GM20431 (cell line): ENCODE measurements around the gene FBN3.
"Not testable (repeated sequence)": the region's sequence is repeated elsewhere in the genome, so short reads cannot be mapped to it uniquely, and the experiment has no call there.

ENCODE experiments used
- in situ Hi-C: fragments of 300-500 bp; cut with MseI, MboI; formaldehyde crosslinking; loops from one replicate; pipeline ENCODE4 v1.15.0; 2020; ENCODE audit warnings: low sequenced_read_pairs; ENCODE audit not compliant: unreplicated experiment

FBN3 gene

GRCh38 chr19:8033287-8034177, 115.9 kb downstream of the FBN3 start:
- in situ Hi-C loops: not testable (repeated sequence)

GRCh38 chr19:8030960-8031359, 118.4 kb downstream of the FBN3 start:
- in situ Hi-C loops: no loop called here

GRCh38 chr19:8028951-8029491, 120.4 kb downstream of the FBN3 start:
- in situ Hi-C loops: no loop called here

GRCh38 chr19:8025316-8025715, 124.1 kb downstream of the FBN3 start:
- in situ Hi-C loops: no loop called here

DNA sequence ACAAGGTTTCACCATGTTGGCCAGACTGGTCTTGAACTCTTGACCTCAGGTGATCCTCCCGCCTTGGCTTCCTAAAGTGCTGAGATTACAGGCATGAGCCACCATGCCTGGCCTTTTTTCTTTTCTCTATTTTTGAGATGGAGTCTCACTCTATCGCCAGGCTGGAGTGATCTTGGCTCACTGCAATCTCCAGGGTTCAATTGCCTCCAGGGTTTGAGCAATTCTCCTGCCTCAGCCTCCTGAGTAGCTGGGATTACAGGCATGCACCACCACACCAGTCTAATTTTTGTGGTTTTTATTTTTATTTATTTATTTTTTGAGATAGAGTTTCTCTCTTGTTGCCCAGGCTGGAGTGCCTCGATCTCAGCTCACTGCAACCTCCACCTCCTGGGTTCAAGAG, 125.1 kb downstream of the FBN3 start:
- in situ Hi-C loops: not testable (repeated sequence)

DNA sequence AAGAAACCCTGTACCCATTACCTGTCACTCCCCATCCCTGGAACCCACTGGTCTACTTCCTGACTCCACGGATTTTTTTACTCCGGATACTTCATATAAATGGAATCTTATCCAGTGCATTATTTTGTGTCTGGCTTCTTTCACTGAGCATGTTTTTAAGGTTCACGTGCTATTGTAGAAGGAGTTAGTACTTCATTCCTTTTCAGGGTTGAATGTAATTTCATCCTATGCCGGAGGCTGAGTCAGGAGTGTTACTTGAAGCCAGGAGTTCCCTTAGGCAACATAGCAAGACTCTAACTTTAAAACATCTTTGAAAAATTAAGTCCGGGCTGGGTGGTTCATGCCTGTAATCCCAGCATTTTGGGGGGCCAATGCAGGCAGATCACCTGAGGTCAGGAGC, 126.0 kb downstream of the FBN3 start:
- in situ Hi-C loops: no loop called here

- in situ Hi-C loops: no loop called here
These were observed 127.1 kb downstream of the FBN3 start for GRCh38 chr19:8022275-8022674.

DNA sequence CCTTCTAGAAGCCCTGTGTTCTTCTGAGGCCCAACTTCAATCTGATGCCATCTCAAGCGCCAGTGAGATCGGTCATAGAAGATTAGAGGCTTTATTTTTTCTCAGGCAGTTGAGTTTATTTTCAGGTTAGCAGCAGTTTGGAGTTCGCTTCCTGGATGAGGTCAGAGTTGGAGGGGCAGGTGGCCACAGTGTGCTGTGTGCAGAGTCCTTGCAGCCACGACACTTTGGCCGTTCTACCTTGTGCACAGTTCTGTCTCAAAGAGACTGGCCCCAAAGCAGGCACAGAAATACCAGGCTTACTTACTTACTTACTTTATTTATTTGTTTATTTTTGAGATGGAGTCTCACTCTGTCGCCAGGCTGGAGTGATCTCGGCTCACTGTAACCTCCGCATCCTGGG, 128.0 kb downstream of the FBN3 start:
- in situ Hi-C loops: no loop called here

DNA sequence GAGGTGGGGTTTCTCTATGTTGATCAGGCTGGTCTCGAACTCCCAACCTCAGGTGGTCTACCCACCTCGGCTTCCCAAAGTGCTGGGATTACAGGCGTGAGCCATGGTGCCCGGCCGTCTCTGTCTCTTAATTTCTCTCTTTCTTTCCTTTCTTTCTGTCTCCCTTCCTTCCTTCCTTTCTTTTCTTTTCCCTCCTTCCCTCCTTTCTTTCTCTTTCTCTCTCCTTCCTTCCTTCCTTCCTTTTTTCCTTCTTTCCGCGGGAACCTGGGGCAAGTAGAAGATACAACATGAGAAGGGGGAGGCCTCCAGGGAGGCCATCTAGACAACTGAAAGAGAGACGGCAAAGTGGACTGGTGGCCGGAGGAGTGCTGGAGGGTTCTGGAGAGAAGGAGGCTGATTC, 128.7 kb downstream of the FBN3 start:
- in situ Hi-C loops: no loop called here

DNA sequence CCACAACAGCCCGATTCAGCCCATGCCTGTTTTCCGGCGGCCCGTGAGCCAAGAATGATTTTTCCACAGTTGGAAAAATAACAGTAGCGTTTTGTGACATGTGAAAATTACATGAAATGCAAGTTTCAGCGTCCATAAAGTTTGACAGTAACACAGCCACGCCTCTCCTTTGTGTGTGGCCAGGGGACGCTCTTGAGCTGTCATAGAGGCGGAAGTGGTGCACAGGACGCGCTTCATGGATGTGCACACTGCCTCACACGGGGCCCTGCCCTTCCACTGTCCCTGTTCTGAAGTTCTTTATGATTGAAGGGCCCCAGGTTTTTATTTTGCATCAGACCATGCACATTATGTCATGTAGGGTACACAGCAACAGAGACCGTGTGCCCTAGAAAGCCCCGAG, 131.6 kb downstream of the FBN3 start:
- in situ Hi-C loops: no loop called here
